Activated T-cell treated with anti-CD3 and anti-CD28 coated beads for 24 hours (primary cell): ENCODE data around the gene UBE2U.

Experiments
- DNase-seq: peaks from one replicate; pipeline ENCODE4 v3.0.0-alpha.2; 2020; ENCODE audit warnings: low read depth

The UBE2U gene

GRCh38 chr1:64203420-64203819, at the start of gene UBE2U:
Gene UBE2U (plus strand): TSS chr1:64203623. CDS start chr1:64204051, 428 bp downstream.
- no peak for DNase-seq

GRCh38 chr1:64155278-64155677, 48.1 kb upstream of the UBE2U start:
- no peak for DNase-seq

- no peak for DNase-seq
These were observed 42.0 kb upstream of the UBE2U start for GRCh38 chr1:64161357-64161941.

GRCh38 chr1:64162151-64162550, 41.3 kb upstream of the UBE2U start:
- no peak for DNase-seq

GRCh38 chr1:64162804-64163203, 40.6 kb upstream of the UBE2U start:
- no peak for DNase-seq

- no peak for DNase-seq
These were observed 40.0 kb upstream of the UBE2U start for GRCh38 chr1:64163431-64163830.

GRCh38 chr1:64163970-64164369, 39.5 kb upstream of the UBE2U start:
- DNase-seq: no peak

GRCh38 chr1:64166629-64167028, 36.8 kb upstream of the UBE2U start:
- DNase-seq: no peak

GRCh38 chr1:64167176-64167575, 36.2 kb upstream of the UBE2U start:
- no peak for DNase-seq

GRCh38 chr1:64171246-64171645, 32.2 kb upstream of the UBE2U start:
- no peak for DNase-seq

GRCh38 chr1:64171797-64172281, 31.6 kb upstream of the UBE2U start:
- no peak for DNase-seq

GRCh38 chr1:64172458-64172983, 30.9 kb upstream of the UBE2U start:
- no peak for DNase-seq

GRCh38 chr1:64173336-64173940, 30.0 kb upstream of the UBE2U start:
- DNase-seq: no peak

GRCh38 chr1:64175639-64176038, 27.8 kb upstream of the UBE2U start:
- no peak for DNase-seq

GRCh38 chr1:64176659-64177058, 26.8 kb upstream of the UBE2U start:
- DNase-seq: no peak

GRCh38 chr1:64179588-64179987, 23.8 kb upstream of the UBE2U start:
- DNase-seq: no peak

- no peak for DNase-seq
These were observed 21.2 kb upstream of the UBE2U start for GRCh38 chr1:64182207-64182606.

- DNase-seq: no peak
These were observed 19.9 kb upstream of the UBE2U start for GRCh38 chr1:64183395-64184002.

GRCh38 chr1:64184003-64184440, 19.4 kb upstream of the UBE2U start:
- DNase-seq: no peak

GRCh38 chr1:64186138-64186897, 17.1 kb upstream of the UBE2U start:
- no peak for DNase-seq

GRCh38 chr1:64186898-64187280, 16.5 kb upstream of the UBE2U start:
- DNase-seq: no peak

- DNase-seq: no peak
These were observed 15.8 kb upstream of the UBE2U start for GRCh38 chr1:64187646-64188045.

GRCh38 chr1:64192290-64192689, 11.1 kb upstream of the UBE2U start:
- no peak for DNase-seq
